Measurements from ENCODE around the gene GPR101. TPM values are rescaled to one million over a fixed set of nuclear protein-coding genes. Genes with fewer than 3 reads are reported as not detected.

GPR101 gene
- total and polyA plus RNA-seq, 9 of the 15 experiments (the other 6 are each of a cell fraction or from before 2014, with no cell fraction given) = not detected

GRCh38 chrX:136999024-136999423, 34.8 kb downstream of the GPR101 start (continued):
- TF ChIP-seq, protein P1, sequence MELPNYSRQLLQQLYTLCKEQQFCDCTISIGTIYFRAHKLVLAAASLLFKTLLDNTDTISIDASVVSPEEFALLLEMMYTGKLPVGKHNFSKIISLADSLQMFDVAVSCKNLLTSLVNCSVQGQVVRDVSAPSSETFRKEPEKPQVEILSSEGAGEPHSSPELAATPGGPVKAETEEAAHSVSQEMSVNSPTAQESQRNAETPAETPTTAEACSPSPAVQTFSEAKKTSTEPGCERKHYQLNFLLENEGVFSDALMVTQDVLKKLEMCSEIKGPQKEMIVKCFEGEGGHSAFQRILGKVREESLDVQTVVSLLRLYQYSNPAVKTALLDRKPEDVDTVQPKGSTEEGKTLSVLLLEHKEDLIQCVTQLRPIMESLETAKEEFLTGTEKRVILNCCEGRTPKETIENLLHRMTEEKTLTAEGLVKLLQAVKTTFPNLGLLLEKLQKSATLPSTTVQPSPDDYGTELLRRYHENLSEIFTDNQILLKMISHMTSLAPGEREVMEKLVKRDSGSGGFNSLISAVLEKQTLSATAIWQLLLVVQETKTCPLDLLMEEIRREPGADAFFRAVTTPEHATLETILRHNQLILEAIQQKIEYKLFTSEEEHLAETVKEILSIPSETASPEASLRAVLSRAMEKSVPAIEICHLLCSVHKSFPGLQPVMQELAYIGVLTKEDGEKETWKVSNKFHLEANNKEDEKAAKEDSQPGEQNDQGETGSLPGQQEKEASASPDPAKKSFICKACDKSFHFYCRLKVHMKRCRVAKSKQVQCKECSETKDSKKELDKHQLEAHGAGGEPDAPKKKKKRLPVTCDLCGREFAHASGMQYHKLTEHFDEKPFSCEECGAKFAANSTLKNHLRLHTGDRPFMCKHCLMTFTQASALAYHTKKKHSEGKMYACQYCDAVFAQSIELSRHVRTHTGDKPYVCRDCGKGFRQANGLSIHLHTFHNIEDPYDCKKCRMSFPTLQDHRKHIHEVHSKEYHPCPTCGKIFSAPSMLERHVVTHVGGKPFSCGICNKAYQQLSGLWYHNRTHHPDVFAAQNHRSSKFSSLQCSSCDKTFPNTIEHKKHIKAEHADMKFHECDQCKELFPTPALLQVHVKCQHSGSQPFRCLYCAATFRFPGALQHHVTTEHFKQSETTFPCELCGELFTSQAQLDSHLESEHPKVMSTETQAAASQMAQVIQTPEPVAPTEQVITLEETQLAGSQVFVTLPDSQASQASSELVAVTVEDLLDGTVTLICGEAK (IDR thresholded peaks at IDR 0.05) = no peak
- TF ChIP-seq, protein P1 (CRISPR knock-in tag; IDR thresholded peaks at IDR 0.05) = no peak
- TF ChIP-seq MCM5 (IDR thresholded peaks at IDR 0.05; ENCODE audit: low read depth) = no peak
- TF ChIP-seq KAT7 (CRISPR knock-in tag; IDR thresholded peaks at IDR 0.05; ENCODE audit: borderline replicate concordance) = no peak
- no peak for TF ChIP-seq PHF20 (IDR thresholded peaks at IDR 0.05; ENCODE audit: partially characterized antibody)
- no peak for TF ChIP-seq NCOR1 (IDR thresholded peaks at IDR 0.05)
- no peak for TF ChIP-seq PATZ1 (CRISPR knock-in tag; IDR thresholded peaks at IDR 0.05; ENCODE audit: borderline replicate concordance)
- no peak for TF ChIP-seq ETV5 (CRISPR knock-in tag; IDR thresholded peaks at IDR 0.05; ENCODE audit: low read depth)
- no peak for TF ChIP-seq HDAC8 (tag; IDR thresholded peaks at IDR 0.05)
- no peak for TF ChIP-seq RFX1 (IDR thresholded peaks at IDR 0.05)
- TF ChIP-seq, protein P2, sequence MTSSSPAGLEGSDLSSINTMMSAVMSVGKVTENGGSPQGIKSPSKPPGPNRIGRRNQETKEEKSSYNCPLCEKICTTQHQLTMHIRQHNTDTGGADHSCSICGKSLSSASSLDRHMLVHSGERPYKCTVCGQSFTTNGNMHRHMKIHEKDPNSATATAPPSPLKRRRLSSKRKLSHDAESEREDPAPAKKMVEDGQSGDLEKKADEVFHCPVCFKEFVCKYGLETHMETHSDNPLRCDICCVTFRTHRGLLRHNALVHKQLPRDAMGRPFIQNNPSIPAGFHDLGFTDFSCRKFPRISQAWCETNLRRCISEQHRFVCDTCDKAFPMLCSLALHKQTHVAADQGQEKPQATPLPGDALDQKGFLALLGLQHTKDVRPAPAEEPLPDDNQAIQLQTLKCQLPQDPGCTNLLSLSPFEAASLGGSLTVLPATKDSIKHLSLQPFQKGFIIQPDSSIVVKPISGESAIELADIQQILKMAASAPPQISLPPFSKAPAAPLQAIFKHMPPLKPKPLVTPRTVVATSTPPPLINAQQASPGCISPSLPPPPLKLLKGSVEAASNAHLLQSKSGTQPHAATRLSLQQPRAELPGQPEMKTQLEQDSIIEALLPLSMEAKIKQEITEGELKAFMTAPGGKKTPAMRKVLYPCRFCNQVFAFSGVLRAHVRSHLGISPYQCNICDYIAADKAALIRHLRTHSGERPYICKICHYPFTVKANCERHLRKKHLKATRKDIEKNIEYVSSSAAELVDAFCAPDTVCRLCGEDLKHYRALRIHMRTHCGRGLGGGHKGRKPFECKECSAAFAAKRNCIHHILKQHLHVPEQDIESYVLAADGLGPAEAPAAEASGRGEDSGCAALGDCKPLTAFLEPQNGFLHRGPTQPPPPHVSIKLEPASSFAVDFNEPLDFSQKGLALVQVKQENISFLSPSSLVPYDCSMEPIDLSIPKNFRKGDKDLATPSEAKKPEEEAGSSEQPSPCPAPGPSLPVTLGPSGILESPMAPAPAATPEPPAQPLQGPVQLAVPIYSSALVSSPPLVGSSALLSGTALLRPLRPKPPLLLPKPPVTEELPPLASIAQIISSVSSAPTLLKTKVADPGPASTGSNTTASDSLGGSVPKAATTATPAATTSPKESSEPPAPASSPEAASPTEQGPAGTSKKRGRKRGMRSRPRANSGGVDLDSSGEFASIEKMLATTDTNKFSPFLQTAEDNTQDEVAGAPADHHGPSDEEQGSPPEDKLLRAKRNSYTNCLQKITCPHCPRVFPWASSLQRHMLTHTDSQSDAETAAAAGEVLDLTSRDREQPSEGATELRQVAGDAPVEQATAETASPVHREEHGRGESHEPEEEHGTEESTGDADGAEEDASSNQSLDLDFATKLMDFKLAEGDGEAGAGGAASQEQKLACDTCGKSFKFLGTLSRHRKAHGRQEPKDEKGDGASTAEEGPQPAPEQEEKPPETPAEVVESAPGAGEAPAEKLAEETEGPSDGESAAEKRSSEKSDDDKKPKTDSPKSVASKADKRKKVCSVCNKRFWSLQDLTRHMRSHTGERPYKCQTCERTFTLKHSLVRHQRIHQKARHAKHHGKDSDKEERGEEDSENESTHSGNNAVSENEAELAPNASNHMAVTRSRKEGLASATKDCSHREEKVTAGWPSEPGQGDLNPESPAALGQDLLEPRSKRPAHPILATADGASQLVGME (CRISPR knock-in tag; IDR thresholded peaks at IDR 0.05) = no peak
